Measurements from ENCODE around the gene ME1. TPM values are rescaled to one million over a fixed set of nuclear protein-coding genes. Genes with fewer than 3 reads are reported as not detected.
"Not testable (repeated sequence)": the region's sequence is repeated elsewhere in the genome, so short reads cannot be mapped to it uniquely, and the experiment has no call there.

The ME1 gene
- 10 to 100 TPM in 2 of 3 donors, 1 to 10 TPM in 1; 4.1 to 23.3 (median 20.9) TPM for polyA plus RNA-seq

DNA sequence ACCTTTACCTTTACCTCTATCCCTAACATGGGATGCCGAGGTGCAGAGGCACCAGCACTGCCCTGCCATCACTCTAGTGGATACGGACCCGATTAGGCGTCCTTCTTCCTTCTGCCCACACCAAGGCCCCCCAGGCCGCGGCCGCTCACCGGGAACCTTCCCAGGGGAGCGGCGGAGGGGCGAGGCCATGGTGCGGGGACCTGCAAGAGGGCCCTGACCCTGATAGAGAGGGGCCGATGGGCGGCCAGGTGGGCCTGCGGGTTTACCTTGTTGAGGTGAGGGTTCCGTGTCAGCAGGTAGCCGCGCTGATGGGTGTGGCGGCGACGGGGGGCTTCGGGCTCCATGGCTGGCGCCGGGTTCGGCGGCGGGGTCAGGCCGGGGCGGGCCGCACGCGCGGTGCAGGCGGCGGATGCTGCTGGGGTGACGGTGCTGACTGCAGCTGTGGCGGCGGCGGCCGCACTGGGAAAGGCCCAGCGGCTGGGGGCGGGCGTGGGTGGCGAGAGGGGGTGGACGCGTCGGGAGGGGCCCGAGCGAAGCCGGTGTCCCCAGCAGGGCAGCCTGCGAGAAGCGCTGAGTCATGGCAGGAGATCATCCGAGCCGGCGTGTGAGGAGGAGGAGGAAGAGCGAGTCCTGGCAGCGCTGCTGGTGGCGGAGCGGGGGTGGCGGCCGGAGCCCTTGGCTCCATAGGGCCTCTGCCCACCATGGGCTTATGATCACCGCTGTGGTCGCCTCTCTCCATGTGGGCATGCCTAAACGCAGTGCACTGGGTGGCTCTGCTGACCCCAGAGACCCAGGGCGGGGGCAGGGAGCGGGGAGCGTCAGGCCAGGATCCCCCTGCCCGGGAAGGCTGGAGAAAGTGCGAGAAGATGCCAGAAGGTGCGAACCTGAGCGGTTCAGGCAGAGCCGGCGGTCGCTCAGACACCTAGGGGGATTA lies at the start of gene ME1:
Gene ME1, minus strand, starts transcription at position 441 of the 934 bp plus-strand sequence. Its CDS starts 97 bp downstream, at position 344.
- no peak within 1 kb of the TSS for H3K27ac ChIP-seq (ENCODE audit: low read depth, low read length)
- WGBS, 3 donors, result 8 to 17% (median 12%) methylated on average over 69 to 74 of the region's 74 CpGs

DNA sequence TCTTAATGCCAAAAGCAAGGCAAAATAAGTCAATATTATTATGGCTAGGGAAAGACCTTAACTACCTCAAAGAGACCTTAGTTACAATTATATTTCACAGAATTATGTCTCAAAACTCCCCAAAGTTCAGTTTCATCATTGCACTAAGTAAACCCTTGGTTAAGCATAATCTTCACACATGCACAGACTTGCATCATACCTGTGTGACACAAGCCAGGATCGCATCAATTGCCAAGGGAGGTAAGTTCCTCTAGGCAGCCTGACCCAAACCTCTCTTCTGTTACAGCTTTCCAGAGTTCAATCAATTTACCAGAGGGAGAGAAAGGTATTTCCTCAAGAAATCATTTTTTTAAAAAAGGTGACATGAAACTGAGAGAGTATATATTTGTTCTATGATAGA lies 49.6 kb upstream of the ME1 start:
- 79 to 88% (median 81%) methylated on average over 1 of the region's 1 CpG for WGBS, 3 donors
- no peak overlapping the region for H3K27ac ChIP-seq (ENCODE audit: low read depth, low read length)

DNA sequence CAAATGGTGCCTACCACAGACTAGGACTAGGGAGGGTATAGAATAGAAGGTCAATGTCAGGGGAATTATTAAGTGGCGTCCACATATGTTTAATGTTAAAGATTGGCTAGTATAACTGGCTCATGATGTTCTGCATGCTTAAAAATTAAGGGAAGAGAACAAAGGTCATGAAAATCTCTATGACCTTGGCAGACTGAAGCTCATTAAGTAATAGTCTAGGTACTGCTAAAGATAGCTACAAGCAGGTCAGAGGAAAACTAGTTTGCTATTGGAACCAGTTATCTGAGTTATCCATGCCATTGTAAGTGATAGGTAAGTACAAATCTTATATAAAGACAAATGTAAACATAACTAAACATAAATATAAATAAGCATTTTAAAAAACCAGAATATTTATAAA lies 48.5 kb upstream of the ME1 start:
- no peak overlapping the region for H3K27ac ChIP-seq (ENCODE audit: low read depth, low read length)
- 45 to 81% (median 58%) methylated on average over 1 of the region's 1 CpG for WGBS, 3 donors

DNA sequence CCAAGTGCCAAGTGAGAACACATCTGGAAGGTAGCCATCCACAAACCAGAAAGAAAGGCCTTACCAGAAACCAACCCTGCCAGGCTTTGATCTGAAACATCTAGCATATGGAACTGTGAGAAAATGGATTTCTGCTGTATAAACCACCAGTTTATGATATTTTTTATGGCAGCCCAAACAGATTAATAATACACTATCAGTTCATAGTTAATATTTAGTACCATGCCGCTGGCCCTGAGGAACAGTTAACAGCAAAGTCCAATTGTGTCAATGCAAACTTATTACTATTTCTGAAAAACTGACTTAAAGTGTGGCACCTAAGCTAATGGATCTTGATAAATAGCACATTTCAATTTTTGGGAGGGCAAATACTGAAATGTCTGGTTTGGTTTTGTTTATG lies 46.1 kb upstream of the ME1 start:
- no peak overlapping the region for H3K27ac ChIP-seq (ENCODE audit: low read depth, low read length)
- 90 to 97% (median 97%) methylated on average over 1 of the region's 1 CpG for WGBS, 3 donors

DNA sequence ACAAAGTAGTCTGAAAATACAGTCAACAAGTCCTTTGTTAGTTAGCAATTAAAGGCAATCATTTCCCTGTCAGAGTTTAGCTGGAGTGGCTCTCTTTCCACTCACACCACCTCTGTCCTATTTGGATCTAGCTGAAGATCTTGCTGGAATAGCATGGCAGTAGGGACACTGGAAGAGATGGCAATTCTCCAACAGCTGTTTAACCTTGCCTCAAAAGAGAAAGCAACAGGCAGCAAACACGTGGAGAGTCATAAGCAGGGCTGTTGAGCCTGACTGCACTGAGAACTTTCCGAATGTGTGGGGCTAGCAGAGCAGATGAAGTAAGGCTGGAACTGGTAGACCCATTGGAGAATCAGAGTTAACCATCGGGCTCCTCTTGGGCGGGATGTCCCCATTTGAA lies 43.5 kb upstream of the ME1 start:
- WGBS, 3 donors, result 44 to 54% (median 50%) methylated on average over 4 of the region's 4 CpGs
- H3K27ac ChIP-seq (ENCODE audit: low read depth, low read length), result no peak overlapping the region

DNA sequence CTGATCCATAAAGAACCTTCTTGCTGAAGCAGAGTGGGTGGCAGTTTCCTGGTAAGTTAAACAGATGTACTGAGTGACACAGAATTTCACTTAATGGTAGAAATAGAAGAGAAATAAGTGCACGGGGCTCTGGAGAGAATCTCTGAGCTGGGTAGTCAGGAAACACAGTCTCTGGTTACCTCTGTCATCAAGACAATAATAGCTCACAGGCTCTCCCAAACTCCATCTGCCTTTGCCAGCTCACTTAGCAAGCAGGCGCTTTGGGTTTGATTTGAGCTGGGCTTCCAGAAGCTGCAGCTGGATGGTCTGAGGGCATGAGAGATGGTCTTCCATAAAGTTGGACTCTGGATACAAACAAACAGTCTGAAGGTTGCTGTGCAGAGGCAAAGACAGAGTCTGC lies 41.9 kb upstream of the ME1 start:
- 70 to 75% (median 72%) methylated on average over 2 of the region's 2 CpGs for WGBS, 3 donors
- H3K27ac ChIP-seq (ENCODE audit: low read depth, low read length), result no peak overlapping the region

DNA sequence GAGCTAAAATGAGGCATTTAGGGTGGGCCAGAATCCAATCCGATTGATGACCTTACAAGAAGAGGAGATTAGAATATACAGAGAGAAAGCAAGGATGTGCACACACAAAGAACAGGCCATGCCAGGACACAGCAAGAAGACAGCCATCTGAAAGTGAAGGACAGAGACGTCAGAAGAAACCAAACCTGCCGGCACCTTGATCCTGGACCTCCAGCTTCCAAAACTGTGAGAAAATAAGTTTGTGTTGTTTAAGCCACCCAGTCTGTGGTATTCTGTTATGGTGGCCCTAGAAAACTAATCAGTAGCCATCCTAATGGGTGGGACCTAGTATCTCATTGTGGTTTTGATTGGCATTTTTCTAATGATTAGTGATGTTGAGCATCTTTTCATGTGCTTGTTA lies 39.7 kb upstream of the ME1 start:
- WGBS, 3 donors, result 81 to 91% (median 88%) methylated on average over 3 of the region's 3 CpGs

DNA sequence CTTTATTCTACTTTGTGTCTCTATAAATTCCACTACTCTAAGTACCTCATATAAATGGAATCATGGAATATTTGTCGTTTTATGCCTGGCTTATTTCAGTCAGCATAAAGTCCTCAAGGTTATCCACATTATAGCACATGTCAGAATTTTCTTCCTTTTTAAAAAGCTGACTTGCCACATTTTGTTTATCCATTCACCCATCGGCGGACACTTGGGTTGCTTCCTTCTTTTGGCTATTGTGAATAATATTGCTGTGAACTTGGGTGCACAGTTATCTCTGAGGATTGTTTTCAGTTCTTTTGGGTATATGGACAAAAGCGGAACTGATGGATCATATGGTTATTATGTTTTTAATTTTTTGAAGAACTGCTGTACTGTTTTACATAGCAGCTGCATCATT lies 39.1 kb upstream of the ME1 start:
- WGBS, 3 donors, result 65 to 72% (median 70%) methylated on average over 4 of the region's 4 CpGs

More for the DNA sequence above, 39.7 kb upstream of the ME1 start:
- H3K27ac ChIP-seq (ENCODE audit: low read depth, low read length), result no peak overlapping the region

DNA sequence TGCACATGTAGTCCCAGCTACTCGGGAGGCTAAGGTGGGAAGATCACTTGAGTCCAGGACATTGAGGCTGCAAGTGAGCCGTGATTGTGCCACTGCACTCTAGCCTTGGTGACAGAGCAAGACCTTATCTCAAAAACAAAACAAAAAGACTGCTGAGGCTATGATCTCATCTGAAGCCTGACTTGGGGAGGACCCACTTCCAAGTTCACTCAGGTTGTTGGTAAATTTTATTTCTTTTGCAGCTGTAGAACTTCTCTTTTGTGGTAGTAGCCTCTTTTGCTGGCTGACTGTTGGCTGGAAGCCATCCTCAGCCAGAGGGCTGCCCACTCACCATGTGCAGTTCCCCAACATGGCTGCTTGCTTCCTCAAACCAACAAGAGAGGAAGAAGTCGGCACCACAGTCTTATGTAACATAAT lies 36.8 kb upstream of the ME1 start:
- WGBS, 3 donors, result 47 to 75% (median 63%) methylated on average over 3 of the region's 3 CpGs
- H3K27ac ChIP-seq (ENCODE audit: low read depth, low read length), result no peak overlapping the region

More for the DNA sequence above, 39.1 kb upstream of the ME1 start:
- no peak overlapping the region for H3K27ac ChIP-seq (ENCODE audit: low read depth, low read length)

DNA sequence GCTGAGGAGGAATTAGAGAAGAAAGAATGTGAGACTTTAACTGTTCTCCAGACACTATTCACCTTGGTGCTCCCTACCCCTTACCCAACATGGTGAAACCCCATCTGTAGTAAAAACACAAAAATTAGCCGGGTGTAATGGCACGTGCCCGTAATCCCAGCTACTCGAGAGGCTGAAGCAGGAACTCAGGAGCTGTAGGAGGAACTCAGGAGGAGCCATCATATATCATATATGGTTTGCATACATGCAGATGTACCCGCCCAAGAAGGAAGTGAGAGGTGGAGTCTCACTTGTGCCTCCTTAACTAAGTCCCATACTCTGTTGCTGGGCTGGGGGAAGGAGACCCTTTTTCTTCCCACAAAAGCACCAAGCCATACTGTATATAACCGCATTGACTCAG lies 35.5 kb upstream of the ME1 start:
- 74 to 87% (median 81%) methylated on average over 6 of the region's 6 CpGs for WGBS, 3 donors
- no peak overlapping the region for H3K27ac ChIP-seq (ENCODE audit: low read depth, low read length)

DNA sequence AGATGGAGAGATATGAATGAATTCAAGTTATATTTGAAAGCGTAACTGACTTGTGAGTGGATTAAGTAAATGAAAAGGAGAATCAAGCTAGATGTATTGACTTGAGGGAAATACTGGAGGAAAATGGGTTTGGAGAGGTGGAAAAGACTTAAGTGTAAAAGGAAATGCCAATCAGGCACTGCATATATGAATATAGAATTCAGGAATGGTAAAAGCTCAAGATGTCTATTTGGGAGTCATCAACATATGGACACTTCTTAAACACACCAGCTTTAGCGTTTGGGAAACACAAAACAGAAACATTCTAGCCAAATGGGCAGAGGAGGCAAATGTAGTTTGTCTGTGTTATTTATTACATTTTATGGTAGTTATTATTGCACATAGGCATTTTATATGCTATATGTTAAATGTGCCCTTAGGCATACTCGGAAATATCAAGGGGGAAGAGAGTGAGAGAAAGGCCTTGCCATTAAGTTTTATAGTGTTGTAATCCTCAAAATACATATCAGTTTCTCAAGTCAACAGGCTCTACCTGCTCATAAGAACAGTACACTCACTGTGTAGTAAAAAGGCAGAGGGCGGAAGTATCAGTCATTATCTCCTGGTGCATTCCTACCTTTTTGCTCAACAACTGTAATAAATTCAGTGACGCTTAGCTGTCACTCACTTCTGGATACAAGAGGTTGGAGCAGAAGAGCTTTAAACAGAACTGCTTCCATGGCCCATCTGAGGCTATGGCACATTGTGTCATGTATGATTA lies 33.7 kb upstream of the ME1 start:
- H3K27ac ChIP-seq (ENCODE audit: low read depth, low read length), result no peak overlapping the region
- WGBS, 3 donors, result 91 to 94% (median 94%) methylated on average over 5 of the region's 5 CpGs

DNA sequence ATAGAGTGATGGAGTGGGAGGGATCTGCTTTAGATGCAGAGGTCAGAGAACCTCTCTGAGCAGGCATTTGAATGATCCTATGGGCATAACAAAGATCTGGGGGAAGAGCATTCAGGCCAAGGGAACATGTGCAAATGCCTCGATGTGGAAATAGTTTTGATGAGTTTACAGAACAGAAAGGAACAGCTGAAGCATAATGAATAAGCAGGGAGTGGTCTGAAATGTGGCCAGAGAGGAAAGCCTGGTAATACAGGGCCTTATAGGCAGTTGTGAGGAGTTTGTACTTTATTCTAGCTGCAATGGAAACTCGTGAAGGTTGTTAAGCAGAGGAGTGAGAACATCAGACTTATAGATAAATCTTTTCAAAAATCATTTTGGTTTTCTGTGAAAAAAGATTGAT lies 33.0 kb upstream of the ME1 start:
- H3K27ac ChIP-seq (ENCODE audit: low read depth, low read length), result no peak overlapping the region
- 41 to 57% (median 45%) methylated on average over 2 of the region's 2 CpGs for WGBS, 3 donors

DNA sequence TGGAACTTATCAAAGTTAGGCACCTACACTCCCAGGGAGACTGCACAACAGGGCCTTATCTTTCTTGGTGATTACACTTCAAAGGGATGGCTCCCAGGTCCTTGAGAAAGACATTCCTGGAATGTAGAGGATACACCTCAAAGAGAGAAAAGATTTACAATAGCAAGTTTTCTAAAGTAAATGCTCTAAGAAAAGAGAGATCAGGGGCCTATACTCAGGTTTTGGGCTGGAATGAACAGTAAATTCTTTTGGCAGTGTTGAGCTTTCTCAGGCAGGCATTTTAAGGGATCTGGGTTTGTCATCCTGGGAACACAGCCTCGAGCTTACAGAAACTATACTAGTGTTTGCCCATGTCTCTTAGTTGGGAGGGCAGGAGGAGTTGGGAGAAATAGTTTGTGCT lies 31.7 kb upstream of the ME1 start:
- 36 to 70% (median 52%) methylated on average over 1 of the region's 1 CpG for WGBS, 3 donors
- no peak overlapping the region for H3K27ac ChIP-seq (ENCODE audit: low read depth, low read length)

DNA sequence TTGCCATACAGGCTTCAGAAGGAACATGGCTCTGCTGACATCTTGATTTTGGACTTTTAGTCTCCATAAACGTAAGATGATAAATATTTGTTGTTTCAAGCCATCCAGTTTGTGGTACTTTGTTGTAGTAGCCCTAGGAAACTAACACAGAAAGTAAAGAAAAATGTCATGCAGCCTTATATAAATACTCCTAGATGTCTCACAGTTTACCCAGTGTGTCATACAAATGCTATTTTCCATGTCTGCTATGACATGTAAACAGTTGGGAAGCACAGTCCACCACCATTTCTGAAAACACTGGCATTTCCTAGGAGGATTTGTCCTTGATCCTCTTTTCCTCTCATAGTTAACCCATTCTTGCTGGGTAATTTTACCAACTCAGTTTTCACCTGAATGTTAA lies 30.6 kb upstream of the ME1 start:
- 55 to 85% (median 59%) methylated on average over 1 of the region's 1 CpG for WGBS, 3 donors
- H3K27ac ChIP-seq (ENCODE audit: low read depth, low read length), result no peak overlapping the region

DNA sequence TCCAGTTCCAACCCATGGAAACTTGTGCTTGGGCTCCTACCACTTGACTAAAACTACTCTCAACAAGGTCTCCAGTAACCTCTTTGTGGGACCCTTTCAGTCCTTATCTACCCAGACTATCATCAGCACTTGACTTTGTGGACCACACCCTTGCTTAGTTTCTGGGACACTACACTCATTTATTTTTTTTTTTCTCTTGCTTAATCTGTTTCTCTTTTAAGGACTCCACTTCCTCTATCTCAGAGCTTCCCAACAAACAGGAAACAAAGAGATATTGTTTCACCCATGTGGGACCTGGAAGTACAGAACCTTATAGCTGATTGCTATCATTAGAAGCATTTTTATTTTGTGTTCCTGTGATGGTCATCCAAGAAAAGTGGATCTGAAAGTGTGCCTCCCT lies 28.8 kb upstream of the ME1 start:
- no peak overlapping the region for H3K27ac ChIP-seq (ENCODE audit: low read depth, low read length)

DNA sequence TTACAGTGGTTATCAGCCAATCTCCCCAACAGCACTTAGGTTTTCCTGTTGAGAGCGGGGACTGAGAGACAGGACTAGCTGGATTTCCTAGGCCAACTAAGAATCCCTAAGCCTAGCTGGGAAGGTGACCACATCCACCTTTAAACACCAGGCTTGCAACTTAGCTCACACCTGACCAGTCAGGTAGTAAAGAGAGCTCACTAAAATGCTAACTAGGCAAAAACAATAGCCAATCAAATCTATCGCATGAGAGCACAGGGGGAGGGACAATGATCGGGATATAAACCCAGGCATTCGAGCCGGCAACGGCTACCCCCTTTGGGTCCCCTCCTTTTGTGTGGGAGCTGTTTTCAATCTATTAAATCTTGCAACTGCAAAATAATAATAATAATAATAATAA lies 19.2 kb upstream of the ME1 start:
- 93% methylated on average over 6 of the region's 6 CpGs for WGBS, 3 donors

DNA sequence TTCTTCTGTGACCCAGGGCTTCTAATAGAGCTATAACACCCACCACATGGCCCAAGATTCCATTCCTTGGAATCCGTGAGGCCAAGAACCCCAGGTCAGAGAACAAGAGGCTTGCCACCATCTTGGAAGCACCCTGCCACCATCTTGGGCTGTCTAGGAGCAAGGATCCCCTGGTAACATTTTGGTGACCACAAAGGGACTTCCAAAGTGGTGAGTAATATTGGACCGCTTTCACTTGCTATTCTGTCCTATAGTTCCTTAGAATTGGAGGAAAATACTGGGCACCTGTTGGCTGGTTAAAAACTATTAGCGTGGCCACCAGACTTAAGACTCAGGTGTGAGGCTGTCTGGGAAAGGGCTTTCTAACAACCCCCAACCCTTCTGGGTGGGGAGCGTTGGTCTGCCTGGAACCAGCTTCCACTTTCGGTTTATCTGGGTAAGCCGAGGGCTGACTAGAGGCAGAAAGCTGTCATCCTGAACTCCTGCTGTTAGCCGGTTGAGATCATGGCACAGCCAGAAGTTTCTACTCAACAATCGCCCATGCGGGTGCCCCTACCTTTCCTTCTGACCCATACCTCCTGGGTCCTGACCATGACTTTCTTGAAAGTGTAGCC lies 13.3 kb upstream of the ME1 start:
- WGBS, 3 donors, result 90 to 92% (median 92%) methylated on average over 9 of the region's 9 CpGs
- H3K27ac ChIP-seq (ENCODE audit: low read depth, low read length), result not testable (repeated sequence)

More for the DNA sequence above, 19.2 kb upstream of the ME1 start:
- not testable (repeated sequence) for H3K27ac ChIP-seq (ENCODE audit: low read depth, low read length)

DNA sequence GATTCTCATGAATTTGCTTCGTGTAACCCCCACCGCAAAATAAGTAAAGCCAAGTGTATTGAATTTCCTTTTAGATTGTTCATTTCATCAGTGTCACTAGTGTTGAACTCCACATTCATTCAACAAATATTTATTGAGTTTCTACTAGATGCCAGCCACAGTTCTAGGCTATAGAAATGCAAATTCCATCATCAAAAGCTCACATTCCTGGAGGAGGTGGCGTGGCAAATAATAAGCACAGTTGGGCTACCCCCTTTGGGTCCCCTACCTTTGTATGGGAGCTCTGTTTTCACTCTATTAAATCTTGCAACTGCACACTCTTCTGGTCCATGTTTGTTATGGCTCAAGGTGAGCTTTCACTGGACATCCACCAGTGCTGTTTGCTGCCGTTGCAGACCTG lies 12.7 kb upstream of the ME1 start:
- no peak overlapping the region for H3K27ac ChIP-seq (ENCODE audit: low read depth, low read length)
- WGBS, 3 donors, result 80 to 93% (median 87%) methylated on average over 4 of the region's 4 CpGs

DNA sequence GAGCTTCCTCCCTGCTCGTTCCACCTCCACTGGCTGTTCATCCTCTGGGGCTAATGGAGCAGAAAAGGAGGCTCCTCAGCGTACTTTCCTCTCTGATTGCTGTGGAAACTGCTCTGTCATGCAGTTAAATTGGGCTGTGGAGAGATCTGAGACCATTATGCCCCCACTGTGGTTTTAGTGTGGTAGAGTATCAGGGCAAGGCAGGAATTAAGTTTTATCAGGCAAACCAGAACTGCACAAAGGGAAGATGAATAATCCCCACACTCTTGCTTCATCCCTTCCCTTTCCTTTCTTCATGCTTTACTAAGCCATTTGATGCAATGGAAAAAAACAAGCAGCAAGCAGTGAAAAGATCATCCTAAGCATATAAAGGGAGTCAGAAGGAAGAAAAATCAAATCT lies 11.9 kb upstream of the ME1 start:
- H3K27ac ChIP-seq (ENCODE audit: low read depth, low read length), result no peak overlapping the region
- WGBS, 3 donors, result 49 to 65% (median 52%) methylated on average over 2 of the region's 2 CpGs

Measured in adipose tissue (tissue), 3 donors.